Ectodermal cell (in vitro differentiated cells): Measurements from ENCODE around the gene AIF1. TPM values are rescaled to one million over a fixed set of nuclear protein-coding genes. Genes with fewer than 3 reads are reported as not detected.

Source experiments
- H3K27ac ChIP-seq: 2 replicates; pipeline ENCODE4 v1.7.0; 2013; ENCODE audit warnings: mild to moderate bottlenecking, low read depth, low read length; ENCODE audit not compliant: insufficient read depth, poor library complexity, severe bottlenecking
- H3K27me3 ChIP-seq: 2 replicates; pipeline ENCODE4 v1.7.0; 2013; ENCODE audit warnings: mild to moderate bottlenecking, low read length; ENCODE audit not compliant: insufficient read depth, control insufficient read depth, poor library complexity, severe bottlenecking
- H3K36me3 ChIP-seq: one replicate; pipeline ENCODE4 v1.7.0; 2013; ENCODE audit warnings: low read length; ENCODE audit not compliant: control insufficient read depth, insufficient read depth
- H3K4me1 ChIP-seq: one replicate; pipeline ENCODE4 v1.7.0; 2013; ENCODE audit warnings: low read length; ENCODE audit not compliant: control insufficient read depth, insufficient read depth
- H3K4me3 ChIP-seq: 2 replicates; pipeline ENCODE4 v1.7.0; 2013; ENCODE audit warnings: low read depth, low read length, control low read depth; ENCODE audit not compliant: insufficient read depth
- H3K9me3 ChIP-seq: 2 replicates; pipeline ENCODE4 v1.7.0; 2013; ENCODE audit warnings: mild to moderate bottlenecking, low read length, moderate library complexity; ENCODE audit not compliant: control insufficient read depth
- WGBS, 2 experiments: methylation state at CpG; one replicate each; pipeline ENCODE4 v1.1.7; 2013; ENCODE audit warnings: missing lambda C conversion rate in 2 of 2; 5-methylcytosine and 5-hydroxymethylcytosine counted together
- polyA plus RNA-seq, 4 experiments: library from polyadenylated mRNA; stranded (reverse); fragments of 50-300 nt; gene quantifications; one replicate each; pipeline ENCODE4 v1.2.3, GENCODE V29; 2013

Gene AIF1
- not detected for polyA plus RNA-seq (2013, experiment 1 of 4)
- 1.9 TPM for polyA plus RNA-seq (2013, experiment 2 of 4)
- polyA plus RNA-seq (2013, experiment 3 of 4) = 1.5 TPM
- polyA plus RNA-seq (2013, experiment 4 of 4) = 1.6 TPM

DNA sequence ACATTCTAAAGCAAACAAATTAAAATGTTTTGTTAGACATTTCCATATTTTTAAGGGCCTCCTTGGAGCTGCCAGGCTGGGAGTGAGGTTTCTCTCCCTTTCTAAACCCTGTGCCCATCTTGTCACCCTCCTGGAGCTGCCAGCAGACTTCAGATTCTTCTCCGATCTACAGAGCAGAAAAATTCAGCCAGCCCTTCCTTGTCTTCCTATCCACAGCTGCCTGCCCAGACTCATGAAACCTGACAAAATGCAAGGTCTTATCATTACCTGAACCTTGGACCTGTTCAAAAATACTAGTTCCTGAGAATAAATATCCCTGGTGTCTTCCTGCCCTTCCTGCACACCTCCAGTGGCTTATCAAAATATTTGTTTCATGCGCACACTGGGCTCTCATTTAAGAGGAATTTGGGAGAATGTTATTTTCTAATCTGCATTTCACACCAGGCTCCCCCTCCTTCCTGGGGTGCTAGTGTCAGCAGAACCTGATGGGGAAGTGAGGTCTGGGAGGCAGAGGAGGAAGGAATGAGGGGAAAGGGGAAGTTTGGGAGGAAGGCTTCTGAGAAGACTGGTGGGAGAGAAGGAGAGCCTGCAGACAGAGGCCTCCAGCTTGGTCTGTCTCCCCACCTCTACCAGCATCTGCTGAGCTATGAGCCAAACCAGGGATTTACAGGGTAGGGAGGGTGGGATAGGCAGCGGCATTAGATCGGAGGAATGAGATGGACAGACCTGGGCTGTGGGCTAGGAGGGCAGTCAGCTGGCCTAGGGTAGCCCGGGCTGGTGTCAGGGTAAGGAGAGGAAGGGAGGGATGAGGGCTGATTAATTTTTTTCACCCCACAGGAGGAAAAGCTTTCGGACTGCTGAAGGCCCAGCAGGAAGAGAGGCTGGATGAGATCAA lies at the start of gene AIF1:
TSS of gene AIF1 (plus strand) at position 551 of the 895 bp plus-strand sequence. CDS start at position 647, 96 bp downstream.
- Histone ChIP-seq H3K4me3 (no peak within 1 kb of the TSS), H3K36me3 (no peaks in the 10 kb centered on the region), H3K27me3 (no peaks in the 10 kb centered on the region), H3K27ac (no peak within 1 kb of the TSS), H3K4me1 (peaks cover 5% of the 10 kb centered on the region), H3K9me3 (no peaks in the 10 kb centered on the region)
- 83 to 90% methylated on average over 5 to 6 of the region's 6 CpGs for WGBS, 2 experiments

DNA sequence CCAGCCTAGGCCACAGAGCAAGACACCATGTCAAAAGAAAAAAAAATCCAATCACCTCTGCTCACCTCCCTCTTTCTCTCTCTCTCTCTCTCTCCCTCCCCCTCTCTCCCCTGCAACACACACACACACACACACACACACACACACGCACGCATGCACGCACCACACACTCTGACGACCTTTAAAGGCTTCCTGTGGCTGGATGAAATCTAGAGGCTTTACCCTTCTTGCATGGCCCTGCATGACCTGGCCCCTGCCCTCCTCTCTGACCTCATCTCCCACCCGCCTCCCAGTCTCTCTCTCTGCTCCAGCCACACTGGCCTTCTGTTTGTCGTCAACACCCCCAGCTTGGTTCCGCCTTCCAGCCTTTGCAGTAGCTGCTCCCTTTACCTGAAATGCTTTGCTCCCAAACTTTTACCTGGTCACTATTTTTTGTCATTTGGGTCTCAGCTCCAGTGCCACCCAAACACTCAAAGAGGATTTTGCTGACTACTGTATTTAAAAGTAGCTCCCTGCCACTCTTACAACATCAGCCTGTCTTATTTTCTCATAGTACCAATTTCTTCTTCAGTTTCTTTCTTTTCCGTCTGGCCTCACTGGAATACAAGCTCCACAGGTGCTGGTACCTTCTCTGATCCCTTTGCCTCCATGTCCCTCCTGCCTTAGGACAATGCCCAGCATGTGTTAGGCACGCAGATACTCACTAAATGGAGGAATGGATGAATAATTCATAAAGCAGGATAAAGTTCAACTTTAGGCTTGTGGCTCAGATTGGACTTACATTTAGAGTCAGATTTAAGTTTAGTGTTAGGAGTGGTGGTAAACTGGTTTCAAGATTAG lies 47.3 kb upstream of the AIF1 start:
- H3K27ac ChIP-seq = no peak overlapping the region
- H3K36me3 ChIP-seq = no peaks in the 10 kb centered on the region
- no peak overlapping the region for H3K4me3 ChIP-seq
- no peaks in the 10 kb centered on the region for H3K4me1 ChIP-seq
- H3K9me3 ChIP-seq = no peaks in the 10 kb centered on the region
- no peaks in the 10 kb centered on the region for H3K27me3 ChIP-seq
- 55 to 58% methylated on average over 9 of the region's 9 CpGs for WGBS, 2 experiments

DNA sequence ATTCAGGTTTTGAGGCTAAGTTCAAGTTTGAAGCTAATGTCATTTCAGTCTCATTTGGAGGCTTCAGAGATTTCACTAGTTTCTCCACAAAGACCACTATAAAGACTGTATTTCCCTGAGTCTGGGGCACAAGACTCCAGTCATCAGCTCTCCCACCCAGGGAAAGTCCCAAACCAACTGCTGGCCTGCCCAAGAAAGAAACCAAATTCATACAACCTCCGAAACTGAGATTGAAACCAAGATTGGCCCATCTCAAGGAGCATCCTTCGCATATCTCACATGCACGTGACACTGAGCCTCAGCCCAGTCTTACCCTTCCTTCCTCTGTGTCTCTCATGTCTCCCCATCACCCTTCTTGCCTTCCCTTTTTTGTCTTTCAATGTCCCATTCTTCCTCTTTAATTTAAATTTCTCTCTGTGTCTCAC lies 46.5 kb upstream of the AIF1 start:
- Histone ChIP-seq H3K27ac (no peak overlapping the region), H3K4me1 (no peaks in the 10 kb centered on the region), H3K4me3 (no peak overlapping the region), H3K36me3 (no peaks in the 10 kb centered on the region), H3K9me3 (no peaks in the 10 kb centered on the region), H3K27me3 (no peaks in the 10 kb centered on the region)
- WGBS, 2 experiments = 90 to 92% methylated on average over 3 of the region's 3 CpGs

DNA sequence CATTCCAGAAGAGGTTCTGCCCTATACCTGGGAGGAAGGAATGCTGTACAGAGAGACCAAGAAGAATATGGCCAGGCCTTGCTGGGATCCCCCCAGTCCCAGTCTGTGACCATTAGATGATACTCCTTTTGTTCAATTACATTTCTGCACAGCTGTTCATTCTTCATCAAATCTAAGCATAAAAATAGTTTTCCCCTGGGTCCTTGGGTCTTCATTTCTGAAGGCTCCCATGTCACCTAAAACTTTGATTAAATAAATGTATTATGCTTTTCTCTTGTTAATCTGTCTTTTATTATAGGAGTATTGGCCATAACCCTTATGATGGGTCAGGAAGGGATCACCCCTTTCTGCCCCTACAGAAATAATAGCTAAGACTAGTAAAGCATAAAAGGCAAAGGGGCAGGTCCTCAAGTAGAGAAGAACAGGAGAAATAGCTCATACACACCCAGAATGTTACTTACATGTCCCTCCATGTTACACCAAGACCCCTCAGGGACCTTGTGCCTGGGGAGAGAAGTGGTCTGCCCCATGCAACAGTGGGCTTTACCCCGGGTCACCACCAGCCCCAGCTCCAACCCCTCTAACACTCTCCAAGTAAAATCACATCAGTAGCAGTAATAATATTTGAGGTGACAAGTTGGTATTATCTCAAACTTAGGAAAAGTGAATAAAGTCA lies 45.0 kb upstream of the AIF1 start:
- Histone ChIP-seq H3K27ac (no peak overlapping the region), H3K4me1 (no peaks in the 10 kb centered on the region), H3K9me3 (no peaks in the 10 kb centered on the region), H3K4me3 (no peak overlapping the region), H3K27me3 (no peaks in the 10 kb centered on the region), H3K36me3 (no peaks in the 10 kb centered on the region)
- no CpG with 5 or more reads among the region's 1 CpG for WGBS, 2 experiments

DNA sequence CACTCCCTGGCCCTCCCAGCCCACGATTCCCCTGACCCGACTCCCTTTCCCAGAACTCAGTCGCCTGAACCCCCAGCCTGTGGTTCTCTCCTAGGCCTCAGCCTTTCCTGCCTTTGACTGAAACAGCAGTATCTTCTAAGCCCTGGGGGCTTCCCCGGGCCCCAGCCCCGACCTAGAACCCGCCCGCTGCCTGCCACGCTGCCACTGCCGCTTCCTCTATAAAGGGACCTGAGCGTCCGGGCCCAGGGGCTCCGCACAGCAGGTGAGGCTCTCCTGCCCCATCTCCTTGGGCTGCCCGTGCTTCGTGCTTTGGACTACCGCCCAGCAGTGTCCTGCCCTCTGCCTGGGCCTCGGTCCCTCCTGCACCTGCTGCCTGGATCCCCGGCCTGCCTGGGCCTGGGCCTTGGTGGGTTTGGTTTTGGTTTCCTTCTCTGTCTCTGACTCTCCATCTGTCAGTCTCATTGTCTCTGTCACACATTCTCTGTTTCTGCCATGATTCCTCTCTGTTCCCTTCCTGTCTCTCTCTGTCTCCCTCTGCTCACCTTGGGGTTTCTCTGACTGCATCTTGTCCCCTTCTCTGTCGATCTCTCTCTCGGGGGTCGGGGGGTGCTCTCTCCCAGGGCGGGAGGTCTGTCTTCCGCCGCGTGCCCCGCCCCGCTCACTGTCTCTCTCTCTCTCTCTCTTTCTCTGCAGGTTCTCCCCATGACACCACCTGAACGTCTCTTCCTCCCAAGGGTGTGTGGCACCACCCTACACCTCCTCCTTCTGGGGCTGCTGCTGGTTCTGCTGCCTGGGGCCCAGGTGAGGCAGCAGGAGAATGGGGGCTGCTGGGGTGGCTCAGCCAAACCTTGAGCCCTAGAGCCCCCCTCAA lies 42.8 kb upstream of the AIF1 start, which contains the start of gene LTA:
TSS of gene LTA (plus strand) at position 249 of the 871 bp plus-strand sequence. CDS start at position 703, 454 bp downstream.
- no peaks in the 10 kb centered on the region for H3K27me3 ChIP-seq
- no peaks in the 10 kb centered on the region for H3K4me1 ChIP-seq
- H3K9me3 ChIP-seq = no peaks in the 10 kb centered on the region
- H3K36me3 ChIP-seq = no peaks in the 10 kb centered on the region
- 92 to 94% methylated on average over 27 of the region's 27 CpGs for WGBS, 2 experiments
- H3K27ac ChIP-seq = no peak within 1 kb of the TSS
- H3K4me3 ChIP-seq = no peak within 1 kb of the TSS

DNA sequence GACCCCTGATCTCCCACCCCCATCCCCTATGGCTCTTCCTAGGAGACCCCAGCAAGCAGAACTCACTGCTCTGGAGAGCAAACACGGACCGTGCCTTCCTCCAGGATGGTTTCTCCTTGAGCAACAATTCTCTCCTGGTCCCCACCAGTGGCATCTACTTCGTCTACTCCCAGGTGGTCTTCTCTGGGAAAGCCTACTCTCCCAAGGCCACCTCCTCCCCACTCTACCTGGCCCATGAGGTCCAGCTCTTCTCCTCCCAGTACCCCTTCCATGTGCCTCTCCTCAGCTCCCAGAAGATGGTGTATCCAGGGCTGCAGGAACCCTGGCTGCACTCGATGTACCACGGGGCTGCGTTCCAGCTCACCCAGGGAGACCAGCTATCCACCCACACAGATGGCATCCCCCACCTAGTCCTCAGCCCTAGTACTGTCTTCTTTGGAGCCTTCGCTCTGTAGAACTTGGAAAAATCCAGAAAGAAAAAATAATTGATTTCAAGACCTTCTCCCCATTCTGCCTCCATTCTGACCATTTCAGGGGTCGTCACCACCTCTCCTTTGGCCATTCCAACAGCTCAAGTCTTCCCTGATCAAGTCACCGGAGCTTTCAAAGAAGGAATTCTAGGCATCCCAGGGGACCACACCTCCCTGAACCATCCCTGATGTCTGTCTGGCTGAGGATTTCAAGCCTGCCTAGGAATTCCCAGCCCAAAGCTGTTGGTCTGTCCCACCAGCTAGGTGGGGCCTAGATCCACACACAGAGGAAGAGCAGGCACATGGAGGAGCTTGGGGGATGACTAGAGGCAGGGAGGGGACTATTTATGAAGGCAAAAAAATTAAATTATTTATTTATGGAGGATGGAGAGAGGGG lies 41.6 kb upstream of the AIF1 start:
- H3K36me3 ChIP-seq = no peaks in the 10 kb centered on the region
- H3K4me3 ChIP-seq = no peak overlapping the region
- H3K4me1 ChIP-seq = no peaks in the 10 kb centered on the region
- no peaks in the 10 kb centered on the region for H3K27me3 ChIP-seq
- WGBS, 2 experiments = 90 to 94% methylated on average over 9 of the region's 9 CpGs
- H3K9me3 ChIP-seq = no peaks in the 10 kb centered on the region
- H3K27ac ChIP-seq = no peak overlapping the region

DNA sequence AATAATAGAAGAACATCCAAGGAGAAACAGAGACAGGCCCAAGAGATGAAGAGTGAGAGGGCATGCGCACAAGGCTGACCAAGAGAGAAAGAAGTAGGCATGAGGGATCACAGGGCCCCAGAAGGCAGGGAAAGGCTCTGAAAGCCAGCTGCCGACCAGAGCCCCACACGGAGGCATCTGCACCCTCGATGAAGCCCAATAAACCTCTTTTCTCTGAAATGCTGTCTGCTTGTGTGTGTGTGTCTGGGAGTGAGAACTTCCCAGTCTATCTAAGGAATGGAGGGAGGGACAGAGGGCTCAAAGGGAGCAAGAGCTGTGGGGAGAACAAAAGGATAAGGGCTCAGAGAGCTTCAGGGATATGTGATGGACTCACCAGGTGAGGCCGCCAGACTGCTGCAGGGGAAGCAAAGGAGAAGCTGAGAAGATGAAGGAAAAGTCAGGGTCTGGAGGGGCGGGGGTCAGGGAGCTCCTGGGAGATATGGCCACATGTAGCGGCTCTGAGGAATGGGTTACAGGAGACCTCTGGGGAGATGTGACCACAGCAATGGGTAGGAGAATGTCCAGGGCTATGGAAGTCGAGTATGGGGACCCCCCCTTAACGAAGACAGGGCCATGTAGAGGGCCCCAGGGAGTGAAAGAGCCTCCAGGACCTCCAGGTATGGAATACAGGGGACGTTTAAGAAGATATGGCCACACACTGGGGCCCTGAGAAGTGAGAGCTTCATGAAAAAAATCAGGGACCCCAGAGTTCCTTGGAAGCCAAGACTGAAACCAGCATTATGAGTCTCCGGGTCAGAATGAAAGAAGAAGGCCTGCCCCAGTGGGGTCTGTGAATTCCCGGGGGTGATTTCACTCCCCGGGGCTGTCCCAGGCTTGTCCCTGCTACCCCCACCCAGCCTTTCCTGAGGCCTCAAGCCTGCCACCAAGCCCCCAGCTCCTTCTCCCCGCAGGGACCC lies 40.6 kb upstream of the AIF1 start:
- H3K9me3 ChIP-seq = no peaks in the 10 kb centered on the region
- H3K27ac ChIP-seq = no peak overlapping the region
- H3K27me3 ChIP-seq = no peaks in the 10 kb centered on the region
- 89 to 91% methylated on average over 14 of the region's 14 CpGs for WGBS, 2 experiments
- H3K4me1 ChIP-seq = no peaks in the 10 kb centered on the region
- no peaks in the 10 kb centered on the region for H3K36me3 ChIP-seq
- no peak overlapping the region for H3K4me3 ChIP-seq

DNA sequence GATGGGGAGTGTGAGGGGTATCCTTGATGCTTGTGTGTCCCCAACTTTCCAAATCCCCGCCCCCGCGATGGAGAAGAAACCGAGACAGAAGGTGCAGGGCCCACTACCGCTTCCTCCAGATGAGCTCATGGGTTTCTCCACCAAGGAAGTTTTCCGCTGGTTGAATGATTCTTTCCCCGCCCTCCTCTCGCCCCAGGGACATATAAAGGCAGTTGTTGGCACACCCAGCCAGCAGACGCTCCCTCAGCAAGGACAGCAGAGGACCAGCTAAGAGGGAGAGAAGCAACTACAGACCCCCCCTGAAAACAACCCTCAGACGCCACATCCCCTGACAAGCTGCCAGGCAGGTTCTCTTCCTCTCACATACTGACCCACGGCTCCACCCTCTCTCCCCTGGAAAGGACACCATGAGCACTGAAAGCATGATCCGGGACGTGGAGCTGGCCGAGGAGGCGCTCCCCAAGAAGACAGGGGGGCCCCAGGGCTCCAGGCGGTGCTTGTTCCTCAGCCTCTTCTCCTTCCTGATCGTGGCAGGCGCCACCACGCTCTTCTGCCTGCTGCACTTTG lies 39.6 kb upstream of the AIF1 start, which contains the start of gene TNF:
TSS of gene TNF (plus strand) at position 231 of the 567 bp plus-strand sequence. CDS start at position 408, 177 bp downstream.
- no peak within 1 kb of the TSS for H3K27ac ChIP-seq
- no peaks in the 10 kb centered on the region for H3K9me3 ChIP-seq
- WGBS, 2 experiments = 91% methylated on average over 19 of the region's 19 CpGs
- peaks cover 4% of the 10 kb centered on the region for H3K4me1 ChIP-seq
- peaks cover 4% of the 10 kb centered on the region for H3K27me3 ChIP-seq
- H3K4me3 ChIP-seq = no peak within 1 kb of the TSS
- H3K36me3 ChIP-seq = no peaks in the 10 kb centered on the region
